ENCODE data around the gene DHCR7. TPM values are rescaled to one million over a fixed set of nuclear protein-coding genes. Genes with fewer than 3 reads are reported as not detected.

The DHCR7 gene
- total and polyA plus RNA-seq, 4 experiments from 2014 or later, result 15.3 to 18.0 (median 16.9) TPM

DNA sequence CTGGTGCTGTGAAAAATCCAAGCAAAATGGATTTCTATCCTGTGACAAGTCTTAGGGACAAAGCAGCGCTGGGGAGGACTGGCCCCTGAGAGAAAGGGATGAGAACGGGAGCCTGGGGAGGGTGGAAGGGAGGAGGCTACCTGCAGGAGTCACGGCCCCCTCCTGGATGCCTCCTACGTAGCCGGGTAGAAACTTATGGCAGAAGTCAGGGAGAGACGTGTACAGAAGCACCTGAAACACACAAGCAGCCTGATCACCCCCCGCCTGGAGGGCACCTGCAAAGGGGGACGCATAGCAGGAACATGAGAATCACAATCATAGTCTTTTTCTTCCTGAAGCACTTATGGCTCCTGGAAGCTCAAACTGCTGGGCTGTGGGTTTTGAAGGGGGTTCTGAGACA lies 6.1 kb downstream of the DHCR7 start:
- POLR2A ChIA-PET (ENCODE audit: partially characterized antibody), result interaction anchor here (1.5 kb wide), 1 partner anchor 11 kb away, joined by 7 read pairs; the partner anchor contains the start of gene NADSYN1
- Histone ChIP-seq H3K27ac (ENCODE audit: low read depth, low read length) (no peak overlapping the region), H3K4me1 (ENCODE audit: insufficient read depth, low read length) (peaks cover under 1% of the 10 kb centered on the region), H3K4me3 (ENCODE audit: low read length in 2 of 2) (no peak overlapping the region), H3K9me3 (ENCODE audit: control insufficient read depth in 1 of 2, low read length in 2 of 2) (no peaks in the 10 kb centered on the region), H3K36me3 (ENCODE audit: insufficient read depth, low read length) (peaks cover 6% of the 10 kb centered on the region), H3K27me3 (ENCODE audit: insufficient read depth, low read length) (no peaks in the 10 kb centered on the region)
- DNase-seq, result no peak
- Mint-ChIP-seq H3K4me3 (no peak overlapping the region), H3K27me3 (no peaks in the 10 kb centered on the region), H3K27ac (no peak overlapping the region), H3K9me3 (peaks cover 0 to 4% (median 2%) of the 10 kb centered on the region in 8 donors), H3K4me1 (peaks cover 2 to 4% (median 3%) of the 10 kb centered on the region in 4 donors), H3K36me3 (peaks cover 30 to 55% of the 10 kb centered on the region in 2 donors)
- intact Hi-C loops (cut with micrococcal nuclease), result no loop called here
- CTCF ChIA-PET (ENCODE audit: partially characterized antibody), result no interaction called here

GRCh38 chr11:71441251-71441650 lies 6.9 kb downstream of the DHCR7 start:
- no peaks in the 10 kb centered on the region for H3K27me3 Mint-ChIP-seq
- no peak for DNase-seq
- no peak overlapping the region for H3K27ac Mint-ChIP-seq
- peaks cover 6% of the 10 kb centered on the region for H3K36me3 ChIP-seq (ENCODE audit: insufficient read depth, low read length)
- H3K36me3 Mint-ChIP-seq, result peaks cover 32 to 54% of the 10 kb centered on the region in 2 donors
- H3K4me3 Mint-ChIP-seq, result no peak overlapping the region
- H3K9me3 Mint-ChIP-seq, result peaks cover 0 to 4% (median 2%) of the 10 kb centered on the region in 8 donors
- peaks cover 0 to 1% (median under 1%) of the 10 kb centered on the region in 4 donors for H3K4me1 Mint-ChIP-seq
- H3K9me3 ChIP-seq (ENCODE audit: control insufficient read depth in 1 of 2, low read length in 2 of 2), result no peaks in the 10 kb centered on the region
- H3K4me3 ChIP-seq (ENCODE audit: low read length in 2 of 2), result no peak overlapping the region
- no peak overlapping the region for H3K27ac ChIP-seq (ENCODE audit: low read depth, low read length)
- CTCF ChIA-PET (ENCODE audit: partially characterized antibody), result no interaction called here
- POLR2A ChIA-PET (ENCODE audit: partially characterized antibody), result interaction anchor here (1.5 kb wide), 1 partner anchor 12 kb away, joined by 7 read pairs; the partner anchor contains the start of gene NADSYN1
- no peaks in the 10 kb centered on the region for H3K27me3 ChIP-seq (ENCODE audit: insufficient read depth, low read length)
- intact Hi-C loops (cut with micrococcal nuclease), result no loop called here
- no peaks in the 10 kb centered on the region for H3K4me1 ChIP-seq (ENCODE audit: insufficient read depth, low read length)

DNA sequence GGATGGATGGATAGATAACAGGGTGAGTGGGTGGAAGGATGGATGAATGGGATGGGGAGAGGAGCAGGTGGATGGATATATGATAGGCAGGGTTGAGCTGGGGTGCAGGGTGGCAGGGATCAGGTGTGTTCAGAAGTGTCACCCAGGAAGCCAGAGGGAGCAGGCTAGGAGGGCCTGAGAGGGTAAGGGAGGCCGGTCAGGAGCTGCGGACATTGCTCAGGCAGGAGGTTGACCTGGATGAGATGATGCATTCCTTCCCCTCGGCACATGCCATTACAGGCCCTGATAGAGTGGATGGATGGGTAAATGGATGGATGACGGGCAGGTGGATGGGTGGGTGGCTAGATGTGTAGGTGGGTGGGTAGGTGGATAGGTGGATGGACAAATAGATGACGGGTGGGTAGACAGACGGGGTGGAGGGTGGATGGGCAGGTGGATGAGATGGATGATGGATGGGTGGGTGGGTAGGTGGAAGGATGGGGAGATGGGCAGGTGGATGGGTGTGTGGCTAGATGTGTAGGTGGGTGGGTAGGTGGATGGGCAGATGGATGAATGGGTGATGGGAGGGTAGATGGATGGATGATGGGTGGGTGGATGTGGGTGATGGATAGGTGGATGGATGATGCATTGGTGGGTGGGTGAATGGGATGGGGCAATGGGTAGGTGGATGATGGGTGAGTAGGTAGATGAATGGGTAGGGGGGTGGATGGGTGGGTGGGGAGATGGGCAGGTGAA lies 8.0 kb downstream of the DHCR7 start:
- intact Hi-C loops (cut with micrococcal nuclease), result no loop called here
- peaks cover 0 to 1% (median 0%) of the 10 kb centered on the region in 4 donors for H3K4me1 Mint-ChIP-seq
- Histone ChIP-seq H3K36me3 (ENCODE audit: insufficient read depth, low read length) (peaks cover 6% of the 10 kb centered on the region), H3K27ac (ENCODE audit: low read depth, low read length) (no peak overlapping the region), H3K9me3 (ENCODE audit: control insufficient read depth in 1 of 2, low read length in 2 of 2) (no peaks in the 10 kb centered on the region), H3K4me3 (ENCODE audit: low read length in 2 of 2) (no peak overlapping the region), H3K27me3 (ENCODE audit: insufficient read depth, low read length) (no peaks in the 10 kb centered on the region), H3K4me1 (ENCODE audit: insufficient read depth, low read length) (no peaks in the 10 kb centered on the region)
- peaks cover 24 to 49% of the 10 kb centered on the region in 2 donors for H3K36me3 Mint-ChIP-seq
- DNase-seq, result no peak
- no peaks in the 10 kb centered on the region for H3K9me3 Mint-ChIP-seq
- POLR2A ChIA-PET (ENCODE audit: partially characterized antibody), result no interaction called here
- H3K27me3 Mint-ChIP-seq, result no peaks in the 10 kb centered on the region
- no peak overlapping the region for H3K27ac Mint-ChIP-seq
- CTCF ChIA-PET (ENCODE audit: partially characterized antibody), result interaction anchor here (2.0 kb wide), 1 partner anchor 15 kb away, joined by 4 read pairs; no protein-coding TSS in a partner anchor
- H3K4me3 Mint-ChIP-seq, result no peak overlapping the region

- Histone ChIP-seq H3K9me3 (ENCODE audit: control insufficient read depth in 1 of 2, low read length in 2 of 2) (no peaks in the 10 kb centered on the region), H3K27me3 (ENCODE audit: insufficient read depth, low read length) (no peaks in the 10 kb centered on the region), H3K4me3 (ENCODE audit: low read length in 2 of 2) (no peak overlapping the region), H3K27ac (ENCODE audit: low read depth, low read length) (no peak overlapping the region), H3K4me1 (ENCODE audit: insufficient read depth, low read length) (no peaks in the 10 kb centered on the region), H3K36me3 (ENCODE audit: insufficient read depth, low read length) (peaks cover 6% of the 10 kb centered on the region)
- ChIA-PET POLR2A (ENCODE audit: partially characterized antibody) (interaction anchor here (2.6 kb wide), 1 partner anchor 9 kb away, joined by 6 read pairs; the partner anchor contains the start of gene DHCR7), CTCF (ENCODE audit: partially characterized antibody) (interaction anchor here (2.0 kb wide), 1 partner anchor 17 kb away, joined by 4 read pairs; no protein-coding TSS in a partner anchor)
- H3K27me3 Mint-ChIP-seq, result no peaks in the 10 kb centered on the region
- H3K9me3 Mint-ChIP-seq, result no peaks in the 10 kb centered on the region
- peaks cover 0 to 1% (median 0%) of the 10 kb centered on the region in 4 donors for H3K4me1 Mint-ChIP-seq
- H3K27ac Mint-ChIP-seq, result no peak overlapping the region
- no peak overlapping the region for H3K4me3 Mint-ChIP-seq
- intact Hi-C loops (cut with micrococcal nuclease), result no loop called here
- no peak for DNase-seq
- H3K36me3 Mint-ChIP-seq, result peaks cover 22 to 43% of the 10 kb centered on the region in 2 donors
Measured at GRCh38 chr11:71438650-71439049, 9.5 kb downstream of the DHCR7 start.

DNA sequence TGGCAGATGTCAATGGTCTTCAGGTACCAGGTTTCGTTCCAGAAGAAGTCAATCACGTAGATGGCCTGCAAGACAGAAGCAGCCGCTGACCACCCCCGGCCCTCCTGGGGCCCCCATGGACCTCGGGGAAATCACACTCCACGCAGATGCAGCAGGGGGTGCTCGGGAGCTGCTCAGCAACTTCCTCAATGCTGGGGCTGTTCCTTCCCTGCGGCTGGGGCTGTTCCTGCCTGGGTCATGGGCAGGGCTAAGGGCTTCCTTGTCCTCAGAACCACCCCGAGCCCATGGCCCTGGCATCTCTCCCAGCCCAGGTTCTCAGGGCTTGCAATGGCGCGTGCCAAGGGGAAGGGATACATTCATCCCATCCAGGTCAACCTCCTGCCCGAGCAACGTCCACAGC lies 10.3 kb downstream of the DHCR7 start:
- H3K36me3 Mint-ChIP-seq, result peaks cover 19 to 41% of the 10 kb centered on the region in 2 donors
- DNase-seq, result no peak
- H3K4me3 Mint-ChIP-seq, result no peak overlapping the region
- Histone ChIP-seq H3K27me3 (ENCODE audit: insufficient read depth, low read length) (no peaks in the 10 kb centered on the region), H3K4me3 (ENCODE audit: low read length in 2 of 2) (no peak overlapping the region), H3K36me3 (ENCODE audit: insufficient read depth, low read length) (peaks cover 6% of the 10 kb centered on the region), H3K9me3 (ENCODE audit: control insufficient read depth in 1 of 2, low read length in 2 of 2) (no peaks in the 10 kb centered on the region), H3K4me1 (ENCODE audit: insufficient read depth, low read length) (no peaks in the 10 kb centered on the region), H3K27ac (ENCODE audit: low read depth, low read length) (no peak overlapping the region)
- H3K4me1 Mint-ChIP-seq, result peaks cover 0 to 1% (median 0%) of the 10 kb centered on the region in 4 donors
- no peaks in the 10 kb centered on the region for H3K27me3 Mint-ChIP-seq
- intact Hi-C loops (cut with micrococcal nuclease), result no loop called here
- no peaks in the 10 kb centered on the region for H3K9me3 Mint-ChIP-seq
- ChIA-PET CTCF (ENCODE audit: partially characterized antibody) (interaction anchor here (2.0 kb wide), 1 partner anchor 18 kb away, joined by 4 read pairs; no protein-coding TSS in a partner anchor), POLR2A (ENCODE audit: partially characterized antibody) (interaction anchor here (2.6 kb wide), 1 partner anchor 10 kb away, joined by 6 read pairs; the partner anchor contains the start of gene DHCR7)
- no peak overlapping the region for H3K27ac Mint-ChIP-seq

DNA sequence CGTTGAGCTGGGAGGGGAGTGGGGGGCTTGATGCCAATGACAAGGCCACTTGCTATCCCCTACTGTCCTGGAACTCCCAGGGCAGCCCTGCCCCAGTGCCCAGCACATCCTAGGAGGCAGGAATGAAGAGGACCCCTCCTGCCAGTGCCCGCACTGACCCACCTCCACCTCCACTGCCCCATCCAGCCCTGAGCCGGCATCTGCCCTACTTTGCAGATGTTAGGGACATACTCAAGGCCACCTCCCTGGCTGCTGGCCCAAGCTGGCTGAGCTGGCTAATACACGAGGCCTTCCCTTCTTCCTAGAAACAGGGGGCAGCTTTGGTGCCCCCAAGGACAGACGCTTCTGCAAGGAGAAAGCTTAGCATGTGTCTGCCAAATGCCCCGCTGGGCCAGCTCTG lies 10.8 kb downstream of the DHCR7 start:
- H3K27ac ChIP-seq (ENCODE audit: low read depth, low read length), result no peak overlapping the region
- H3K27me3 ChIP-seq (ENCODE audit: insufficient read depth, low read length), result no peaks in the 10 kb centered on the region
- no peaks in the 10 kb centered on the region for H3K4me1 ChIP-seq (ENCODE audit: insufficient read depth, low read length)
- no peaks in the 10 kb centered on the region for H3K27me3 Mint-ChIP-seq
- H3K4me3 ChIP-seq (ENCODE audit: low read length in 2 of 2), result no peak overlapping the region
- peaks cover 0 to 1% (median 0%) of the 10 kb centered on the region in 4 donors for H3K4me1 Mint-ChIP-seq
- H3K9me3 ChIP-seq (ENCODE audit: control insufficient read depth in 1 of 2, low read length in 2 of 2), result no peaks in the 10 kb centered on the region
- peaks cover 17 to 36% of the 10 kb centered on the region in 2 donors for H3K36me3 Mint-ChIP-seq
- H3K9me3 Mint-ChIP-seq, result no peaks in the 10 kb centered on the region
- H3K4me3 Mint-ChIP-seq, result no peak overlapping the region
- H3K36me3 ChIP-seq (ENCODE audit: insufficient read depth, low read length), result peaks cover 6% of the 10 kb centered on the region
- POLR2A ChIA-PET (ENCODE audit: partially characterized antibody), result interaction anchor here (2.6 kb wide), 1 partner anchor 10 kb away, joined by 6 read pairs; the partner anchor contains the start of gene DHCR7
- no peak overlapping the region for H3K27ac Mint-ChIP-seq
- DNase-seq, result no peak
- CTCF ChIA-PET (ENCODE audit: partially characterized antibody), result no interaction called here
- intact Hi-C loops (cut with micrococcal nuclease), result no loop called here

GRCh38 chr11:71436861-71437260 lies 11.3 kb downstream of the DHCR7 start:
- Mint-ChIP-seq H3K4me1 (peaks cover 0 to 1% (median 0%) of the 10 kb centered on the region in 4 donors), H3K36me3 (peaks cover 17 to 31% of the 10 kb centered on the region in 2 donors), H3K27ac (no peak overlapping the region), H3K4me3 (no peak overlapping the region), H3K9me3 (no peaks in the 10 kb centered on the region), H3K27me3 (no peaks in the 10 kb centered on the region)
- H3K27me3 ChIP-seq (ENCODE audit: insufficient read depth, low read length), result no peaks in the 10 kb centered on the region
- ChIA-PET CTCF (ENCODE audit: partially characterized antibody) (no interaction called here), POLR2A (ENCODE audit: partially characterized antibody) (interaction anchor here (1.6 to 2.6 kb wide), 2 partner anchors 11 to 16 kb away, joined by 3 to 6 read pairs; partner anchors contain the start of genes DHCR7 and NADSYN1)
- intact Hi-C loops (cut with micrococcal nuclease), result no loop called here
- no peak for DNase-seq
- no peaks in the 10 kb centered on the region for H3K9me3 ChIP-seq (ENCODE audit: control insufficient read depth in 1 of 2, low read length in 2 of 2)
- no peaks in the 10 kb centered on the region for H3K4me1 ChIP-seq (ENCODE audit: insufficient read depth, low read length)
- peaks cover 6% of the 10 kb centered on the region for H3K36me3 ChIP-seq (ENCODE audit: insufficient read depth, low read length)
- H3K27ac ChIP-seq (ENCODE audit: low read depth, low read length), result no peak overlapping the region
- H3K4me3 ChIP-seq (ENCODE audit: low read length in 2 of 2), result no peak overlapping the region
